ENCODE results near the gene WDR59. TPM values are rescaled to one million over a fixed set of nuclear protein-coding genes. Genes with fewer than 3 reads are reported as not detected.

WDR59 gene
- total and polyA plus RNA-seq, 2 experiments from 2014 or later: 38.7 to 54.5 TPM

- 0 out of 2 replicates have a peak, but pooled peaks cover 3% of the 10 kb centered on the region for H3K9me2 ChIP-seq (ENCODE audit: insufficient read depth)
- H3K4me3 ChIP-seq: no peak overlapping the region
- peak overlapping the region; percentile 16 for H2AFZ ChIP-seq
- H3K4me3 Mint-ChIP-seq: no peak overlapping the region
- no peak for TF ChIP-seq JUNB (IDR thresholded peaks at IDR 0.05; ENCODE audit: unreplicated experiment)
- no peak for TF ChIP-seq POLR2AphosphoS5 (IDR thresholded peaks at IDR 0.05; ENCODE audit: low read depth)
- TF ChIP-seq EZH2phosphoT487 (IDR thresholded peaks at IDR 0.05; ENCODE audit: unreplicated experiment): no peak
- TF ChIP-seq STAT1 (IDR thresholded peaks at IDR 0.05; ENCODE audit: unreplicated experiment): no peak
- no peak for TF ChIP-seq CREB1 (CRISPR knock-in tag; IDR thresholded peaks at IDR 0.05; ENCODE audit: low read depth)
- no peak for TF ChIP-seq ZNF331 (CRISPR knock-in tag; IDR thresholded peaks at IDR 0.05; ENCODE audit: low read depth)
- TF ChIP-seq ZNF114 (CRISPR knock-in tag; IDR thresholded peaks at IDR 0.05): no peak
- TF ChIP-seq EZH2 (IDR thresholded peaks at IDR 0.05; ENCODE audit: low read depth, unreplicated experiment): no peak
- no peak for TF ChIP-seq NANOG (IDR thresholded peaks at IDR 0.05; ENCODE audit: borderline replicate concordance)
- TF ChIP-seq, protein P1, sequence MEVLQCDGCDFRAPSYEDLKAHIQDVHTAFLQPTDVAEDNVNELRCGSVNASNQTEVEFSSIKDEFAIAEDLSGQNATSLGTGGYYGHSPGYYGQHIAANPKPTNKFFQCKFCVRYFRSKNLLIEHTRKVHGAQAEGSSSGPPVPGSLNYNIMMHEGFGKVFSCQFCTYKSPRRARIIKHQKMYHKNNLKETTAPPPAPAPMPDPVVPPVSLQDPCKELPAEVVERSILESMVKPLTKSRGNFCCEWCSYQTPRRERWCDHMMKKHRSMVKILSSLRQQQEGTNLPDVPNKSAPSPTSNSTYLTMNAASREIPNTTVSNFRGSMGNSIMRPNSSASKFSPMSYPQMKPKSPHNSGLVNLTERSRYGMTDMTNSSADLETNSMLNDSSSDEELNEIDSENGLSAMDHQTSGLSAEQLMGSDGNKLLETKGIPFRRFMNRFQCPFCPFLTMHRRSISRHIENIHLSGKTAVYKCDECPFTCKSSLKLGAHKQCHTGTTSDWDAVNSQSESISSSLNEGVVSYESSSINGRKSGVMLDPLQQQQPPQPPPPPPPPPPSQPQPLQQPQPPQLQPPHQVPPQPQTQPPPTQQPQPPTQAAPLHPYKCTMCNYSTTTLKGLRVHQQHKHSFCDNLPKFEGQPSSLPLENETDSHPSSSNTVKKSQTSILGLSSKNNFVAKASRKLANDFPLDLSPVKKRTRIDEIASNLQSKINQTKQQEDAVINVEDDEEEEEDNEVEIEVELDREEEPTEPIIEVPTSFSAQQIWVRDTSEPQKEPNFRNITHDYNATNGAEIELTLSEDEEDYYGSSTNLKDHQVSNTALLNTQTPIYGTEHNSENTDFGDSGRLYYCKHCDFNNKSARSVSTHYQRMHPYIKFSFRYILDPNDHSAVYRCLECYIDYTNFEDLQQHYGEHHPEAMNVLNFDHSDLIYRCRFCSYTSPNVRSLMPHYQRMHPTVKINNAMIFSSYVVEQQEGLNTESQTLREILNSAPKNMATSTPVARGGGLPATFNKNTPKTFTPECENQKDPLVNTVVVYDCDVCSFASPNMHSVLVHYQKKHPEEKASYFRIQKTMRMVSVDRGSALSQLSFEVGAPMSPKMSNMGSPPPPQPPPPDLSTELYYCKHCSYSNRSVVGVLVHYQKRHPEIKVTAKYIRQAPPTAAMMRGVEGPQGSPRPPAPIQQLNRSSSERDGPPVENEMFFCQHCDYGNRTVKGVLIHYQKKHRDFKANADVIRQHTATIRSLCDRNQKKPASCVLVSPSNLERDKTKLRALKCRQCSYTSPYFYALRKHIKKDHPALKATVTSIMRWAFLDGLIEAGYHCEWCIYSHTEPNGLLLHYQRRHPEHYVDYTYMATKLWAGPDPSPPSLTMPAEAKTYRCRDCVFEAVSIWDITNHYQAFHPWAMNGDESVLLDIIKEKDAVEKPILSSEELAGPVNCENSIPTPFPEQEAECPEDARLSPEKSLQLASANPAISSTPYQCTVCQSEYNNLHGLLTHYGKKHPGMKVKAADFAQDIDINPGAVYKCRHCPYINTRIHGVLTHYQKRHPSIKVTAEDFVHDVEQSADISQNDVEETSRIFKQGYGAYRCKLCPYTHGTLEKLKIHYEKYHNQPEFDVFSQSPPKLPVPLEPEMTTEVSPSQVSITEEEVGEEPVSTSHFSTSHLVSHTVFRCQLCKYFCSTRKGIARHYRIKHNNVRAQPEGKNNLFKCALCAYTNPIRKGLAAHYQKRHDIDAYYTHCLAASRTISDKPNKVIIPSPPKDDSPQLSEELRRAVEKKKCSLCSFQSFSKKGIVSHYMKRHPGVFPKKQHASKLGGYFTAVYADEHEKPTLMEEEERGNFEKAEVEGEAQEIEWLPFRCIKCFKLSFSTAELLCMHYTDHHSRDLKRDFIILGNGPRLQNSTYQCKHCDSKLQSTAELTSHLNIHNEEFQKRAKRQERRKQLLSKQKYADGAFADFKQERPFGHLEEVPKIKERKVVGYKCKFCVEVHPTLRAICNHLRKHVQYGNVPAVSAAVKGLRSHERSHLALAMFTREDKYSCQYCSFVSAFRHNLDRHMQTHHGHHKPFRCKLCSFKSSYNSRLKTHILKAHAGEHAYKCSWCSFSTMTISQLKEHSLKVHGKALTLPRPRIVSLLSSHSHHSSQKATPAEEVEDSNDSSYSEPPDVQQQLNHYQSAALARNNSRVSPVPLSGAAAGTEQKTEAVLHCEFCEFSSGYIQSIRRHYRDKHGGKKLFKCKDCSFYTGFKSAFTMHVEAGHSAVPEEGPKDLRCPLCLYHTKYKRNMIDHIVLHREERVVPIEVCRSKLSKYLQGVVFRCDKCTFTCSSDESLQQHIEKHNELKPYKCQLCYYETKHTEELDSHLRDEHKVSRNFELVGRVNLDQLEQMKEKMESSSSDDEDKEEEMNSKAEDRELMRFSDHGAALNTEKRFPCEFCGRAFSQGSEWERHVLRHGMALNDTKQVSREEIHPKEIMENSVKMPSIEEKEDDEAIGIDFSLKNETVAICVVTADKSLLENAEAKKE (CRISPR knock-in tag; IDR thresholded peaks at IDR 0.05): no peak
- no peak for TF ChIP-seq ETS1 (IDR thresholded peaks at IDR 0.05)
- TF ChIP-seq, protein P2, sequence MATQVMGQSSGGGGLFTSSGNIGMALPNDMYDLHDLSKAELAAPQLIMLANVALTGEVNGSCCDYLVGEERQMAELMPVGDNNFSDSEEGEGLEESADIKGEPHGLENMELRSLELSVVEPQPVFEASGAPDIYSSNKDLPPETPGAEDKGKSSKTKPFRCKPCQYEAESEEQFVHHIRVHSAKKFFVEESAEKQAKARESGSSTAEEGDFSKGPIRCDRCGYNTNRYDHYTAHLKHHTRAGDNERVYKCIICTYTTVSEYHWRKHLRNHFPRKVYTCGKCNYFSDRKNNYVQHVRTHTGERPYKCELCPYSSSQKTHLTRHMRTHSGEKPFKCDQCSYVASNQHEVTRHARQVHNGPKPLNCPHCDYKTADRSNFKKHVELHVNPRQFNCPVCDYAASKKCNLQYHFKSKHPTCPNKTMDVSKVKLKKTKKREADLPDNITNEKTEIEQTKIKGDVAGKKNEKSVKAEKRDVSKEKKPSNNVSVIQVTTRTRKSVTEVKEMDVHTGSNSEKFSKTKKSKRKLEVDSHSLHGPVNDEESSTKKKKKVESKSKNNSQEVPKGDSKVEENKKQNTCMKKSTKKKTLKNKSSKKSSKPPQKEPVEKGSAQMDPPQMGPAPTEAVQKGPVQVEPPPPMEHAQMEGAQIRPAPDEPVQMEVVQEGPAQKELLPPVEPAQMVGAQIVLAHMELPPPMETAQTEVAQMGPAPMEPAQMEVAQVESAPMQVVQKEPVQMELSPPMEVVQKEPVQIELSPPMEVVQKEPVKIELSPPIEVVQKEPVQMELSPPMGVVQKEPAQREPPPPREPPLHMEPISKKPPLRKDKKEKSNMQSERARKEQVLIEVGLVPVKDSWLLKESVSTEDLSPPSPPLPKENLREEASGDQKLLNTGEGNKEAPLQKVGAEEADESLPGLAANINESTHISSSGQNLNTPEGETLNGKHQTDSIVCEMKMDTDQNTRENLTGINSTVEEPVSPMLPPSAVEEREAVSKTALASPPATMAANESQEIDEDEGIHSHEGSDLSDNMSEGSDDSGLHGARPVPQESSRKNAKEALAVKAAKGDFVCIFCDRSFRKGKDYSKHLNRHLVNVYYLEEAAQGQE (IDR thresholded peaks at IDR 0.05; ENCODE audit: unreplicated experiment): no peak
- H4K20me1 ChIP-seq (replicated peaks; ENCODE audit: insufficient read depth): no peaks in the 10 kb centered on the region
- no peaks in the 10 kb centered on the region for H3K9me3 Mint-ChIP-seq
- no peaks in the 10 kb centered on the region for H3F3A ChIP-seq (replicated peaks; ENCODE audit: low read depth)
- DNase-seq (ENCODE audit: low spot score) (no peak), ATAC-seq (no peak)
- H3K36me3 ChIP-seq (ENCODE audit: insufficient read depth): no peaks in the 10 kb centered on the region
- H3K27me3 Mint-ChIP-seq (ENCODE audit: insufficient read depth, low read depth, poor library complexity): peaks cover 2% of the 10 kb centered on the region
- H3K4me1 ChIP-seq (ENCODE audit: insufficient read depth): no peaks in the 10 kb centered on the region
- no peaks in the 10 kb centered on the region for H3K79me2 ChIP-seq (replicated peaks; ENCODE audit: insufficient read depth)
- peaks cover 12% of the 10 kb centered on the region; the same call in 2 of the 3 replicates for H3K4me1 Mint-ChIP-seq
- no peaks in the 10 kb centered on the region for H3K36me3 Mint-ChIP-seq (ENCODE audit: low read depth)
- H3K27me3 ChIP-seq (ENCODE audit: insufficient read depth): no peaks in the 10 kb centered on the region
- H3K27ac Mint-ChIP-seq: no peak overlapping the region
- H3K4me2 ChIP-seq: no peak overlapping the region
- H3K27ac ChIP-seq (ENCODE audit: low read depth): no peak overlapping the region
Measured at GRCh38 chr16:74852500-74852875, 132.4 kb downstream of the WDR59 start.
